OCI-LY3 (cell line): ENCODE data around the gene PIGC.

ENCODE experiments used
- H2AFZ ChIP-seq: fragments of 200-600, 300-600 bp; shearing (Covaris generic); 2 replicates; pipeline ENCODE4 v1.6.0; 2014; ENCODE audit warnings: antibody characterized with exemption, low read depth, low read length
- H3K27ac ChIP-seq: fragments of 200-600, 300-600 bp; sonication (generic); 2 replicates; pipeline ENCODE4 v1.5.1; 2014; ENCODE audit warnings: mild to moderate bottlenecking, low read length, moderate library complexity, mixed read lengths
- H3K27me3 ChIP-seq: fragments of 200-600, 300-600 bp; sonication (generic); 2 replicates; pipeline ENCODE4 v1.6.1; 2014; ENCODE audit warnings: low read depth, low read length, mixed read lengths
- H3K36me3 ChIP-seq: fragments of 200-600, 300-600 bp; sonication (generic); replicated peaks from 2 replicates; pipeline ENCODE3; 2014; ENCODE audit warnings: low read depth, low read length, mixed read lengths
- H3K4me1 ChIP-seq: fragments of 300-600, 200-600 bp; sonication (generic); 2 replicates; pipeline ENCODE4 v1.6.1; 2014; ENCODE audit warnings: low read length, mixed read lengths
- H3K4me2 ChIP-seq: fragments of 200-600, 300-600 bp; sonication (generic); 2 replicates; pipeline ENCODE4 v1.6.1; 2014; ENCODE audit warnings: low read length, mixed read lengths
- H3K4me3 ChIP-seq: fragments of 300-600, 200-600 bp; sonication (generic); 2 replicates; pipeline ENCODE4 v1.5.1; 2014; ENCODE audit warnings: antibody characterized with exemption, mild to moderate bottlenecking, low read length, moderate library complexity
- H3K79me2 ChIP-seq: fragments of 300-600, 200-600 bp; shearing (Covaris generic); 2 replicates; pipeline ENCODE4 v1.6.1; 2014; ENCODE audit warnings: mild to moderate bottlenecking, low read length, mixed read lengths
- H3K9ac ChIP-seq: fragments of 300-600, 200-600 bp; shearing (Covaris generic); 2 replicates; pipeline ENCODE4 v1.6.0; 2014; ENCODE audit warnings: mild to moderate bottlenecking, low read length, moderate library complexity
- H3K9me3 ChIP-seq: fragments of 200-600, 300-600 bp; shearing (Covaris generic); 2 replicates; pipeline ENCODE4 v1.6.1; 2014; ENCODE audit warnings: low read length, mixed read lengths; ENCODE audit not compliant: insufficient read depth
- H4K20me1 ChIP-seq: fragments of 200-600, 300-600 bp; sonication (generic); 2 replicates; pipeline ENCODE4 v1.6.1; 2016; ENCODE audit warnings: low read length, mixed read lengths; ENCODE audit not compliant: insufficient read depth
- EZH2phosphoT487 ChIP-seq: fragments of 200-600 bp; shearing (Covaris generic); IDR thresholded peaks from 2 replicates; pipeline ENCODE4 v1.6.1; 2018; ENCODE audit warnings: antibody characterized with exemption, mixed run types, low read depth

PIGC gene

GRCh38 chr1:172391976-172392375 lies 51.9 kb downstream of the PIGC start:
- Histone ChIP-seq H3K4me3 (peak overlapping the region; percentile 69), H3K4me2 (peak overlapping the region; percentile 88), H3K27ac (peak overlapping the region; percentile 93), H4K20me1 (no peaks in the 10 kb centered on the region), H3K27me3 (no peaks in the 10 kb centered on the region), H3K36me3 (no peaks in the 10 kb centered on the region), H2AFZ (no peak overlapping the region), H3K79me2 (no peaks in the 10 kb centered on the region), H3K9ac (peak overlapping the region; percentile 94), H3K9me3 (no peaks in the 10 kb centered on the region), H3K4me1 (peaks cover 87% of the 10 kb centered on the region)
- no peak for TF ChIP-seq EZH2phosphoT487
